Kidney (tissue), 14 donors: ENCODE data around the gene ISL2. TPM values are rescaled to one million over a fixed set of nuclear protein-coding genes. Genes with fewer than 3 reads are reported as not detected.

Experiments
- DNase-seq, 5 donors: peaks; one replicate each; pipeline ENCODE4 v3.0.0-alpha.2; 2013 to 2020
- FAIRE-seq: peaks from 2 replicates; lab custom pipeline; 2012; peaks lifted over from hg19 to GRCh38; lab: Jason Lieb, UNC
- H3K27ac ChIP-seq, 2 donors: one replicate each; pipeline ENCODE4 v1.7.0; 2013; ENCODE audit warnings: low read depth in 2 of 2, low read length in 2 of 2, inconsistent platforms in 1 of 2
- H3K27me3 ChIP-seq: one replicate; pipeline ENCODE4 v1.7.1; 2013; ENCODE audit warnings: low read length, inconsistent platforms; ENCODE audit not compliant: control insufficient read depth, insufficient read depth
- H3K36me3 ChIP-seq, 3 donors: one replicate each; pipeline versions ENCODE4 v1.7.0 to v1.7.1; 2013; ENCODE audit warnings: low read length in 3 of 3, control low read depth in 1 of 3, inconsistent platforms in 1 of 3; ENCODE audit not compliant: insufficient read depth in 3 of 3, control insufficient read depth in 2 of 3
- H3K4me1 ChIP-seq, 3 donors: one replicate each; pipeline versions ENCODE4 v1.7.0 to v1.7.1; 2013; ENCODE audit warnings: low read length in 3 of 3, inconsistent platforms in 1 of 3, low read depth in 1 of 3; ENCODE audit not compliant: control insufficient read depth in 2 of 3, insufficient read depth in 2 of 3
- H3K4me3 ChIP-seq, 3 donors: one replicate each; pipeline versions ENCODE4 v1.7.0 to v1.8.1; 2013; ENCODE audit warnings: low read length in 3 of 3, control low read depth in 1 of 3, inconsistent platforms in 1 of 3
- H3K9ac ChIP-seq, 3 donors: one replicate each; pipeline versions ENCODE4 v1.7.0 to v1.7.1; 2013; ENCODE audit warnings: low read length in 3 of 3, control low read depth in 1 of 3, inconsistent platforms in 1 of 3
- H3K9me3 ChIP-seq, 3 donors: one replicate each; pipeline versions ENCODE4 v1.7.0 to v1.7.1; 2013; ENCODE audit warnings: low read length in 3 of 3, control low read depth in 1 of 3, inconsistent platforms in 1 of 3; ENCODE audit not compliant: control insufficient read depth in 2 of 3, insufficient read depth in 1 of 3
- intact Hi-C: fragments of 100-400 bp; cut with DNase I; formaldehyde crosslinking; loops from one replicate; pipeline ENCODE4 v1.11.1; 2022
- polyA plus RNA-seq: library from polyadenylated mRNA; stranded (reverse); fragments of 350-450 nt; fragmentation: Illumina TruSeq; extraction: RNeasy Lipid Tissue Mini Kit (QIAGEN cat#74804); gene quantifications from one replicate; pipeline ENCODE4 v1.2.3, GENCODE V29; 2014; ENCODE audit warnings: low read depth, low replicate concordance; ENCODE audit not compliant: insufficient read depth
- total RNA-seq: library from RNA; stranded (reverse); fragmentation: NEBNext Ultra II Directional; extraction: Animal tissue kit (Norgen Biotek cat#: 25700); gene quantifications from one replicate; pipeline ENCODE4 v1.2.1, GENCODE V29; 2021
- TF ChIP-seq, protein P1 (sequence below): IDR thresholded peaks from 3 replicates; pipeline ENCODE4 v1.5.1; 2012; ENCODE audit warnings: mild to moderate bottlenecking, moderate library complexity, borderline replicate concordance; ENCODE audit not compliant: insufficient read depth; ENCODE audit errors: extremely low read depth
- donor health status: control.
- donor health status: control.
- donor health status: control.
- donor health status: control.
- donor health status: control.
- donor health status: DM: yes; HTN: yes; CAD: no.
- donor health status: Normal renal cell carcinoma (clear cell type).

Gene ISL2
- total and polyA plus RNA-seq, 2 donors from 2014 or later = 0.44 TPM; not detected in 1

GRCh38 chr15:76342382-76343201 lies 6.0 kb downstream of the ISL2 start:
- intact Hi-C loops = no loop called here
- H3K9ac ChIP-seq = no peak overlapping the region
- TF ChIP-seq, protein P1, sequence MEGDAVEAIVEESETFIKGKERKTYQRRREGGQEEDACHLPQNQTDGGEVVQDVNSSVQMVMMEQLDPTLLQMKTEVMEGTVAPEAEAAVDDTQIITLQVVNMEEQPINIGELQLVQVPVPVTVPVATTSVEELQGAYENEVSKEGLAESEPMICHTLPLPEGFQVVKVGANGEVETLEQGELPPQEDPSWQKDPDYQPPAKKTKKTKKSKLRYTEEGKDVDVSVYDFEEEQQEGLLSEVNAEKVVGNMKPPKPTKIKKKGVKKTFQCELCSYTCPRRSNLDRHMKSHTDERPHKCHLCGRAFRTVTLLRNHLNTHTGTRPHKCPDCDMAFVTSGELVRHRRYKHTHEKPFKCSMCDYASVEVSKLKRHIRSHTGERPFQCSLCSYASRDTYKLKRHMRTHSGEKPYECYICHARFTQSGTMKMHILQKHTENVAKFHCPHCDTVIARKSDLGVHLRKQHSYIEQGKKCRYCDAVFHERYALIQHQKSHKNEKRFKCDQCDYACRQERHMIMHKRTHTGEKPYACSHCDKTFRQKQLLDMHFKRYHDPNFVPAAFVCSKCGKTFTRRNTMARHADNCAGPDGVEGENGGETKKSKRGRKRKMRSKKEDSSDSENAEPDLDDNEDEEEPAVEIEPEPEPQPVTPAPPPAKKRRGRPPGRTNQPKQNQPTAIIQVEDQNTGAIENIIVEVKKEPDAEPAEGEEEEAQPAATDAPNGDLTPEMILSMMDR = no peak
- FAIRE-seq (no peak), DNase-seq (peak in 4 of 5 donors; percentile 30 to 76 (median 52))
- H3K4me3 ChIP-seq = no peak overlapping the region
- peaks cover 0 to 5% (median 0%) of the 10 kb centered on the region in 3 donors for H3K9me3 ChIP-seq
- no peak overlapping the region for H3K27ac ChIP-seq
- H3K36me3 ChIP-seq = no peaks in the 10 kb centered on the region
- H3K27me3 ChIP-seq = peaks cover 72% of the 10 kb centered on the region
- peaks cover 0 to 21% (median 3%) of the 10 kb centered on the region in 3 donors for H3K4me1 ChIP-seq

DNA sequence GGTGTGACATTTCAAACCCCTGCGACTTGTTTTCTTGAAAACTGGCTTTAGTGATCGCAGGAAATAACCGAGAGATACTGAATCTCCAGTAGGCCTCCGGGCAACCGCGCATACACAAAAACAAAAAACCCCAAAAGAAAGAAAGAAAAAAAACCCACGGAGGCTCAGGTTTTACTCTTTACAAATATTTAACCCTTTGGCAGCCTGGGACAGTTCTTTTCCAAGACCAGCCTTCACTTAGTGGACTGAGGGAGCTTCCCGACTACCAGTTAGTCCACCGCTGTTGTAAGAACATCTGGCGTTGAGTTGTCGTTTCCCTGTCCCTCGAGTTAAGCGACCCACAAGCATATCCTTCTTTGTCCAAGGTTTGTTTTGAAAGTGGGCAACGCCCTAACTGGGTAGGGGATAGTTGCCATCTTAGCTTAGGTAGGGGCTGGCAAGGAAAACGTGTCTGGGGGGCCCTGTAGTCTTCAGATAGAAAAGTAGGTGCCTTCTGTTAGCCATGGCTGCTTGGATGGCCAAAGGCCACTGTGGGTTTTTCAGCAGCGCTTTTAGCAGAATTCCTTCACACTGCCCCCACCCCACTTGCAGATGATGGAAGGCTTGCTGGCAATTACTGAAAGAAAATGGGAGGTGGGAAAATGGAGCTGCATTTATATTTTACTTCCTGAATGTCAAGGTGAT lies 6.9 kb downstream of the ISL2 start:
- H3K27ac ChIP-seq = no peak overlapping the region
- no peak overlapping the region for H3K4me3 ChIP-seq
- H3K9me3 ChIP-seq = peaks cover 0 to 5% (median 0%) of the 10 kb centered on the region in 3 donors
- no peak overlapping the region for H3K9ac ChIP-seq
- H3K27me3 ChIP-seq = peaks cover 74% of the 10 kb centered on the region
- no peak for FAIRE-seq
- H3K36me3 ChIP-seq = no peaks in the 10 kb centered on the region
- TF ChIP-seq, protein P1 = no peak
- DNase-seq = peak in 1 of 5 donors; percentile 57
- H3K4me1 ChIP-seq = peaks cover 0 to 14% (median 3%) of the 10 kb centered on the region in 3 donors
- intact Hi-C loops = no loop called here

DNA sequence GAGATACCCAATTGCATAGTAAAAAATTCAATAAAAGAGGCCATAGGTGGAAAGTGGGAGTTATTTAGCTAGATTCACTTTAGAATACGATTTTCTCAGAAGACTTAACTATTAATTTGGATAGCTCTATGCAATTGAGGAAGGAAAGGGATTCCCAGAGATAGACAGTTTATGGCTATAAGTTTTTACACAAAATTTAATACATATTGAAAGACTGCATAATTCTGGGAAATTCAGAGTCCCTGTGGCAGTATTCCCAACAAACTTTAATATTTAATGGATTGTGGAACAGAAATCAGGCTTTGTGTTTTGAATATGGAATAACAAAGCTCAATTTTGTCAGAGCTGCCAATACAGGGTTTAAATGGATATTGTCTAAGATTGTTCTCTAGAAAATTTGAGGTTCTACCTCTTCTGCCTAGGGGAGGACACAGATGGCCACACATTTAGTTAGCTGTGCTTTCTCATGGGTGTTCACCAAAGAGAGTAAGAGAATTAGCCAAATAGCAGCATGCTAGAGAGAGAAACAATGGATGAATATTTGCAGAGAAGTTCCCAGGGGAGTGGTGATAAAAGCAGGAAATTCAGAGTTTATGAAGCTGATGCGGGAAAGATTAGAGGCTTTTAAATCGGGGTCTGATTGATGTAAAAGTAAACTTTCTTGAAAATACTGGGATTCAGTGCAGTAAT lies 8.5 kb downstream of the ISL2 start:
- FAIRE-seq (no peak), DNase-seq (peak in 1 of 5 donors; percentile 36)
- intact Hi-C loops = no loop called here
- H3K9me3 ChIP-seq = peaks cover 0 to 5% (median 0%) of the 10 kb centered on the region in 3 donors
- no peak overlapping the region for H3K4me3 ChIP-seq
- peaks cover 0 to 14% (median 3%) of the 10 kb centered on the region in 3 donors for H3K4me1 ChIP-seq
- H3K9ac ChIP-seq = no peak overlapping the region
- peaks cover 65% of the 10 kb centered on the region for H3K27me3 ChIP-seq
- TF ChIP-seq, protein P1 = no peak
- H3K36me3 ChIP-seq = no peaks in the 10 kb centered on the region
- no peak overlapping the region for H3K27ac ChIP-seq
